PC-3 (cell line): ENCODE results near the gene CARS1.

Source experiments
- EZH2 ChIP-seq: fragments of 300-600 bp; sonication (generic); IDR thresholded peaks from one replicate; pipeline ENCODE4 v1.6.1; 2017; ENCODE audit warnings: antibody characterized with exemption, mild to moderate bottlenecking, low read length; ENCODE audit not compliant: unreplicated experiment
- TF ChIP-seq, protein P1 (sequence below): fragments of 300-600 bp; sonication (generic); conservative IDR thresholded peaks from 2 replicates; pipeline ENCODE4 v1.5.1; 2017; ENCODE audit warnings: antibody characterized with exemption, low read depth, mild to moderate bottlenecking, low read length

DNA sequence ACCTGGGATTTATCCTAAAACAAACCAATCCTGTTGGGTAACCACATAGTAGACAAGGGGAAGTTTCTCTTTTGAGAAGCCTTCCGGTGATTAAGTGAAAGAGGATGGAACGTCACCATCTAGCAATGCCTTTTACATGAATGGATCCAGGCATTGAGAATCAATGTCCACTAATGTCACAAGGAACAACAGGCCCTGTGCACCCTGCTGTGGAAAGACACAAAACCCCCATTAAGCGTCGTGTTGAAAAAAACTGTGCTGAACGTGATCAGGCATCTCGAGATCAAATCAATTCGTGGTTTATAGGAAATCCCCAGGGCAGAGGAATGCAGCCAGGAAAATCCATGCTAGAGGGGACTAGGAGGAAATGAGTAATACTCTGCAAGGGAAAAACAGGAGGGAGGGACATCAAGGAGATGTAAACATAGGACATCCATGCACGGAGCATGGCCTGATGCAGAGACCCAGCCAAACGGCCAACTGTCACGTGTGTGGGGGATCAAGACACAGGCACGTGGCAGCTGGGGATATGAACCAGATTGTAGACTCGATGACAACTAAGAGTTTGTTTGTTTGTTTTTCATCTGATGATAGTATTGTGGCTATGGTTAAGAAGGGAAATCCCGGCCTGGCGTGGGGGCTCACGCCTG, 38.6 kb upstream of the CARS1 start:
- TF ChIP-seq, protein P1, sequence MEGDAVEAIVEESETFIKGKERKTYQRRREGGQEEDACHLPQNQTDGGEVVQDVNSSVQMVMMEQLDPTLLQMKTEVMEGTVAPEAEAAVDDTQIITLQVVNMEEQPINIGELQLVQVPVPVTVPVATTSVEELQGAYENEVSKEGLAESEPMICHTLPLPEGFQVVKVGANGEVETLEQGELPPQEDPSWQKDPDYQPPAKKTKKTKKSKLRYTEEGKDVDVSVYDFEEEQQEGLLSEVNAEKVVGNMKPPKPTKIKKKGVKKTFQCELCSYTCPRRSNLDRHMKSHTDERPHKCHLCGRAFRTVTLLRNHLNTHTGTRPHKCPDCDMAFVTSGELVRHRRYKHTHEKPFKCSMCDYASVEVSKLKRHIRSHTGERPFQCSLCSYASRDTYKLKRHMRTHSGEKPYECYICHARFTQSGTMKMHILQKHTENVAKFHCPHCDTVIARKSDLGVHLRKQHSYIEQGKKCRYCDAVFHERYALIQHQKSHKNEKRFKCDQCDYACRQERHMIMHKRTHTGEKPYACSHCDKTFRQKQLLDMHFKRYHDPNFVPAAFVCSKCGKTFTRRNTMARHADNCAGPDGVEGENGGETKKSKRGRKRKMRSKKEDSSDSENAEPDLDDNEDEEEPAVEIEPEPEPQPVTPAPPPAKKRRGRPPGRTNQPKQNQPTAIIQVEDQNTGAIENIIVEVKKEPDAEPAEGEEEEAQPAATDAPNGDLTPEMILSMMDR = no peak
- no peak for TF ChIP-seq EZH2
